Stimulated activated CD4-positive, alpha-beta T cell treated with anti-CD3 and anti-CD28 coated beads, Interleukin-1b, Interleukin-23, amount 100 ng/mL, for 1 hour (primary cell): ENCODE measurements around the gene NUMA1.

Experiments
- DNase-seq, 2 donors: peaks; one replicate each; pipeline ENCODE4 v3.0.0-alpha.2; 2020; ENCODE audit warnings: low read depth in 2 of 2

The NUMA1 gene

GRCh38 chr11:71976551-71976950, 103.8 kb downstream of the NUMA1 start:
- no peak for DNase-seq

GRCh38 chr11:71971680-71972079, 108.7 kb downstream of the NUMA1 start:
- DNase-seq: no peak

GRCh38 chr11:71964641-71965040, 115.7 kb downstream of the NUMA1 start:
- no peak for DNase-seq

- no peak for DNase-seq
Measured at GRCh38 chr11:71963468-71963867, 116.9 kb downstream of the NUMA1 start.

- no peak for DNase-seq
Measured at GRCh38 chr11:71962428-71963038, 117.8 kb downstream of the NUMA1 start.

GRCh38 chr11:71955898-71956456, 124.4 kb downstream of the NUMA1 start:
- DNase-seq: no peak
